ENCODE results near the gene MARCHF10.
"Not testable (repeated sequence)": the region's sequence is repeated elsewhere in the genome, so short reads cannot be mapped to it uniquely, and the experiment has no call there.

Gene MARCHF10

DNA sequence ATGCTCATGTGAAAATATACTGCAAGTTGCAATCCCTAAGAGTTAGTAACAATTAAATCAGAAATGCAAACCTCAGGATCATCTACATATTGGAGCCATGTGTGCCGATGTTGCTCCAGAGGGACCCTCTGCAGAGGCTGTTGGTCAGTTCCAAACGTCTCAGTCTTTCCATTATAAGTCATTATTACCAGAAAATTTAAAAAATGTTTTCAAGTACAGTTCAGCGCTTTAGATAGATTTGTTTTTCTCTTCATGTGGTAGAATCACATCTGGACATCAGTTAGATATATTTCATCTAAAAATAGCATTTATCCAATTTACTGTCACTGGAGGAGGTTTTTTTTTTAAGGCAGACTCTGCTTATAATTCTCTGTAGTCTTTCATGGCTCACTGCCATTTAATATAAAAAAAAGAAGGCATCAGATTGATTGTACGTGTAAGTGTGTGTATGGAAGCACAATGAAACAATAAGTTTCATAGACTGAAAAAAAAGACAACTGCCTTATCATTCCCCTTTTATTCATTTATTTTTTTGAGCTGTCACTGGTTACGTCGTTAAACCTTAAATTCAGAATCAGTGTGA is 46.1 kb upstream of the MARCHF10 start:
- DNase-seq: no peak
- no peaks in the 10 kb centered on the region for H3K27me3 ChIP-seq
- no peaks in the 10 kb centered on the region for H3K9me3 ChIP-seq
- H3K27ac ChIP-seq: no peak overlapping the region
- intact Hi-C loops (cut with DNase I; ENCODE audit: low total_unique reads): no loop called here
- TF ChIP-seq, protein P1, sequence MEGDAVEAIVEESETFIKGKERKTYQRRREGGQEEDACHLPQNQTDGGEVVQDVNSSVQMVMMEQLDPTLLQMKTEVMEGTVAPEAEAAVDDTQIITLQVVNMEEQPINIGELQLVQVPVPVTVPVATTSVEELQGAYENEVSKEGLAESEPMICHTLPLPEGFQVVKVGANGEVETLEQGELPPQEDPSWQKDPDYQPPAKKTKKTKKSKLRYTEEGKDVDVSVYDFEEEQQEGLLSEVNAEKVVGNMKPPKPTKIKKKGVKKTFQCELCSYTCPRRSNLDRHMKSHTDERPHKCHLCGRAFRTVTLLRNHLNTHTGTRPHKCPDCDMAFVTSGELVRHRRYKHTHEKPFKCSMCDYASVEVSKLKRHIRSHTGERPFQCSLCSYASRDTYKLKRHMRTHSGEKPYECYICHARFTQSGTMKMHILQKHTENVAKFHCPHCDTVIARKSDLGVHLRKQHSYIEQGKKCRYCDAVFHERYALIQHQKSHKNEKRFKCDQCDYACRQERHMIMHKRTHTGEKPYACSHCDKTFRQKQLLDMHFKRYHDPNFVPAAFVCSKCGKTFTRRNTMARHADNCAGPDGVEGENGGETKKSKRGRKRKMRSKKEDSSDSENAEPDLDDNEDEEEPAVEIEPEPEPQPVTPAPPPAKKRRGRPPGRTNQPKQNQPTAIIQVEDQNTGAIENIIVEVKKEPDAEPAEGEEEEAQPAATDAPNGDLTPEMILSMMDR (IDR thresholded peaks at IDR 0.05): no peak
- no peaks in the 10 kb centered on the region for H3K36me3 ChIP-seq
- peaks cover 0 to 6% (median 0%) of the 10 kb centered on the region in 4 donors for H3K4me1 ChIP-seq
- H3K4me3 ChIP-seq: no peak overlapping the region

DNA sequence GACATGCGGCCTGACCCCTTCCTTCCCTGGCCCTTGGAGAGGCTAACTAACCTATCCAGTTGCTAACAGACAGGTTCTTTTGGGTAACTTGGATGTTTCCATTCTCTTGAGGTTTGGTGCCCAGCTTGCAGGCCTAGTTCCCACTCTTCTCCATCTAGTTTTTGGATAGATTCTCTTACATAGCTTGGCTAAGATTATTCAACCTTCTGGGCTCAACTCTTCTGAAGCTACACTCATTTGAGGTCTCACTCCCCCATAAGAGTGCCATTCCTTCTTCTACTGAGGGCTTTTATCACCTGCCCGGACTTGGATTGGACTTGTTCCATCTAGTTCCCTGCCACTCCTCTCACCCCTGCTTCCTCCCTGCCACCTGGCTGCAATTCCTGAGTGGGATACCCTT is 44.1 kb upstream of the MARCHF10 start:
- intact Hi-C loops (cut with DNase I; ENCODE audit: low total_unique reads): no loop called here
- Histone ChIP-seq H3K4me1 (no peaks in the 10 kb centered on the region), H3K9me3 (no peaks in the 10 kb centered on the region), H3K4me3 (no peak overlapping the region), H3K27me3 (no peaks in the 10 kb centered on the region), H3K27ac (no peak overlapping the region), H3K36me3 (no peaks in the 10 kb centered on the region)
- TF ChIP-seq, protein P1 (IDR thresholded peaks at IDR 0.05): no peak
- no peak for DNase-seq

DNA sequence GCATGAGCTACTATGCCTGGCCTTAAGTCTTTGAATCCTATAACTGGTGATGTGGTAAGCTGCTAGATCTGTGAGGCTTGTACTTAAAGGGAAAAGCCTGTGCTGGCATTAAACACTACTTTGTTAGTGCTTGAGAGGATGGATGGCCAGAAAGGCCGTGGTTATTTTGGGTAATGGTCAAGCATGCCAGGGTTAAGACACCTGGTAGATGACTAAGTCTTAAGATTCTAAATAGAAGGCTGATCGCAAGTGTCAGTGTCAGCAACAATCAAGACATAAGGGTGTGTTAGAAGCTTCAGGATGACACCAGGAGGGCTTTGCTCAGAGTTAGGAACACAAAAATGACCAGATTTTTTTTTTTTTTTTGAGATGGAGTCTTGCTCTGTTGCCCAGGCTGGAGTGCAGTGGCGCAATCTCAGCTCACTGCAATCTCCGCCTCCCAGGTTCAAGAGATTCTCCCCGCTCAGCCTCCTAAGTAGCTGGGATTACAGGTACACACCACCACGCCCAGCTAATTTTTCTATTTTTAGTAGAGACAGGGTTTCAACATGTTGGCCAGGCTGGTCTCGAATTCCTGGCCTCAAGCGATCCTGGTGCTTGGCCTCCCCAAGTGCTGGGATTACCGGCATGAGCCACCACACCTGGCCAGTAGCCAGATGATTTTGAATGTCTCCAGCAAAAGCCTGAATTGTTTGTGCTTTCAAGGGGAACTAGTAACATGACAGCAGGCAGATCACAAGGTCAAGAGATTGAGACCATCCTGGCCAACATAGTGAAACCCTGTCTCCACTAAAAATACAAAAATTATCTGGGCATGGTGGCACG is 41.7 kb upstream of the MARCHF10 start:
- H3K27ac ChIP-seq; H3K4me1 ChIP-seq; H3K27me3 ChIP-seq; H3K9me3 ChIP-seq; DNase-seq; H3K4me3 ChIP-seq; H3K36me3 ChIP-seq; intact Hi-C loops (cut with DNase I; ENCODE audit: low total_unique reads): not testable (repeated sequence)

DNA sequence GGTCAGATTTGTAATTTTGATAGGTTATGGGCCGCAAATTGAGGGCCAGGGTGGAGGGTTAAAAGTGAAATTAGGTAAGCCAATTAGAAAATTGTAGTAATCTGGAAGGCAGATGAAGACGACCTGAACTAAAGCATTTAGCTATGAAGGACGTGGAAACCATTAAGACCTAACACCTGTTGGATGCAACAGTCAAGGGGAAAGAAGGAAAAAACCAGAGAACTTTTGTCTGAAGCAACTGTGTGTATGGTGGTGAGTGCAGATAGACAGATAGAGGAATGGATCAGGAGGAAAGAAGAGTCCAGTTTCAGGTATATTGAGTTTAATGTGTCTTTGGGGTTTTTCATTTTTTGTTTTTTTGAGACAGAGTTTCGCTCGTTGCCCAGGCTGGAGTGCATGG is 40.2 kb upstream of the MARCHF10 start:
- Histone ChIP-seq H3K4me3 (no peak overlapping the region), H3K9me3 (no peaks in the 10 kb centered on the region), H3K36me3 (no peaks in the 10 kb centered on the region), H3K27me3 (no peaks in the 10 kb centered on the region), H3K4me1 (no peaks in the 10 kb centered on the region), H3K27ac (no peak overlapping the region)
- intact Hi-C loops (cut with DNase I; ENCODE audit: low total_unique reads): no loop called here
- DNase-seq: no peak
- TF ChIP-seq, protein P1 (IDR thresholded peaks at IDR 0.05): no peak

DNA sequence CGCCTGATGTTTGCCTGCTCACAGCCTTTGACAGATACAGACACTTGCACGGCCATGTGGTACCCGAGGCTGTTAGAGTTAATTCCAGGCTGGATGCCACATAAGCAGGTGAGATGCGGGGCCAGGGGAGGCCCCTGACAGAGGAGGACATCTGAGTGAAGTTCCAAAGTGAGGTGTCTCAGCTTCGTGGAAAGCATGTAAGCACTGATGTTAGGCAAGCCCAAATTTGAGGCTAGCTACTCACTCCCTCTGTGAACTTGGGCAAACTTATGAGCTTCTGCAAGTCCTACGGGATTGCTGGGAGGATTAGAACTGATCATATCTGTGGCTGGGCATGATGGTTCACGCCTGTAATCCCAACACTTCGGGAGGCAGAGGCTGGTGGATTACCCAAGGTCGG is 39.3 kb upstream of the MARCHF10 start:
- Histone ChIP-seq H3K4me3 (no peak overlapping the region), H3K27me3 (no peaks in the 10 kb centered on the region), H3K4me1 (no peaks in the 10 kb centered on the region), H3K9me3 (no peaks in the 10 kb centered on the region), H3K36me3 (no peaks in the 10 kb centered on the region), H3K27ac (no peak overlapping the region)
- TF ChIP-seq, protein P1 (IDR thresholded peaks at IDR 0.05): no peak
- no peak for DNase-seq
- intact Hi-C loops (cut with DNase I; ENCODE audit: low total_unique reads): no loop called here

DNA sequence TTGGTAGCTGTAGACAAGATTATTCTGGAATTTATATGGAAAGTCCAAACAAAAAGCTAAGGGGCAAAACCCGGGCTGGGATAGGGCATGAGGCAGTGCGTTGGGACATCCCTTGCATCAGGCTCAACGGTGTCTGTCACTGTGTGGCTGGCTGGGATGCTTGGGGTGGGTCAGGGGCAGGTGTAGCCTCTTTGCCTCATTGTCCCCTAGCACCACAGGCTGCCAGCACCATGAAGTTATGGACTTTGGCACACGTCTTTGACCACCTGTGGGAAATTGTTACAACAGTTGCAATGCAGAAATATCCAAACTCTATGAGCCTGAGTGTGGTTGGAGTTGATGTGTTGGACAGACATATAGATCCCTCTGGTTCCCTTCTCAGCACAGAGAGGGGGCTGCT is 32.8 kb upstream of the MARCHF10 start:
- H3K27me3 ChIP-seq: no peaks in the 10 kb centered on the region
- H3K27ac ChIP-seq: no peak overlapping the region
- intact Hi-C loops (cut with DNase I; ENCODE audit: low total_unique reads): no loop called here
- no peak overlapping the region for H3K4me3 ChIP-seq
- DNase-seq: no peak
- no peaks in the 10 kb centered on the region for H3K9me3 ChIP-seq
- H3K4me1 ChIP-seq: no peaks in the 10 kb centered on the region
- TF ChIP-seq, protein P1 (IDR thresholded peaks at IDR 0.05): no peak
- H3K36me3 ChIP-seq: no peaks in the 10 kb centered on the region

DNA sequence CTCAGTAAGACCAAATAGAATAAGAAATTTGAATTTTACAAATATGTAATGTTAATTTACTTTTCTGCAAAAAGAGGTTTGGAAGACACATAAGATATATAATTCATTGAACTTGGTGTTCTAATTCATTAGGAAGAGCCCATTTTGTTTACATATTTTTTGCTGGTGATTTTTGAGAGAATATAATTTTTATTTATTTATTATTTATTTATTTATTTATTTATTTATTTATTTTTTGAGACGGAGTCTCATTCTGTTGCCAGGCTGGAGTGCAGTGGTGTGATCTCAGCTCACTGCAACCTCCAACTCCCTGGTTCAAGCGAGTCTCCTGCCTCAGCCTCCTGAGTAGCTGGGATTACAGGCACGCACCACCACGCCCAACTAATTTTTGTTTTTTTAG is 25.7 kb upstream of the MARCHF10 start:
- H3K4me3 ChIP-seq; intact Hi-C loops (cut with DNase I; ENCODE audit: low total_unique reads); H3K27ac ChIP-seq; H3K27me3 ChIP-seq; H3K4me1 ChIP-seq; DNase-seq; H3K36me3 ChIP-seq; H3K9me3 ChIP-seq: not testable (repeated sequence)

Measured in tibial artery (tissue), 4 donors.